A549 (cell line): ENCODE measurements around the gene VAMP3.

Experiments
- CEBPB ChIP-seq, 2 experiments: fragments of >200 bp in 1 of 2; sonication (Bioruptor Twin) in 1 of 2; formaldehyde crosslinking in 1 of 2; IDR thresholded peaks; 2 replicates each; pipeline ENCODE4 v1.6.1; 2012 to 2016
- HDAC2 ChIP-seq: fragments of 200-600 bp; sonication (generic); IDR thresholded peaks from 2 replicates; pipeline ENCODE4 v1.6.1; 2016
- JUN ChIP-seq, 2 experiments: fragments of >200 bp; sonication (Bioruptor Twin); formaldehyde crosslinking; IDR thresholded peaks; 2 replicates in 1 of 2; 3 replicates in 1 of 2; pipeline ENCODE4 v1.6.1; 2016 to 2017
- MAFK ChIP-seq: fragments of 450-650 bp; IDR thresholded peaks from 2 replicates; pipeline ENCODE4 v1.6.1; 2014; ENCODE audit not compliant: partially characterized antibody
- PHF8 ChIP-seq: fragments of 200-600 bp; sonication (generic); IDR thresholded peaks from 2 replicates; pipeline ENCODE4 v1.6.1; 2016; ENCODE audit warnings: low read depth, mild to moderate bottlenecking, antibody characterized with exemption, moderate library complexity, borderline replicate concordance
- POLR2A ChIP-seq: IDR thresholded peaks from 2 replicates; pipeline ENCODE4 v1.6.1; 2012; ENCODE audit warnings: mild to moderate bottlenecking, low read length
- RCOR1 ChIP-seq: fragments of 150-350 bp; IDR thresholded peaks from 2 replicates; pipeline ENCODE4 v1.6.1; 2014; ENCODE audit warnings: antibody characterized with exemption, low read length, low read depth
- SREBF2 ChIP-seq: fragments of 450-650 bp; IDR thresholded peaks from 2 replicates; pipeline ENCODE4 v1.6.1; 2014; ENCODE audit warnings: mild to moderate bottlenecking, moderate library complexity
- TF ChIP-seq, protein P1 (sequence below): fragments of 150-350 bp; IDR thresholded peaks from 2 replicates; pipeline ENCODE4 v1.6.1; 2014; ENCODE audit warnings: low read depth, mild to moderate bottlenecking, low read length
- TF ChIP-seq, protein P2 (sequence below): fragments of >200 bp; sonication (Bioruptor Twin); formaldehyde crosslinking; IDR thresholded peaks from 3 replicates; pipeline ENCODE4 v1.5.1; 2016
- TF ChIP-seq, protein P3 (sequence below): fragments of 200-600 bp; sonication (generic); IDR thresholded peaks from 2 replicates; pipeline ENCODE4 v1.6.1; 2016; ENCODE audit warnings: antibody characterized with exemption, mild to moderate bottlenecking, moderate library complexity
- TF ChIP-seq, protein P4 (sequence below): fragments of >200 bp; sonication (Bioruptor Twin); formaldehyde crosslinking; IDR thresholded peaks from 3 replicates; pipeline ENCODE4 v1.6.1; 2016

DNA sequence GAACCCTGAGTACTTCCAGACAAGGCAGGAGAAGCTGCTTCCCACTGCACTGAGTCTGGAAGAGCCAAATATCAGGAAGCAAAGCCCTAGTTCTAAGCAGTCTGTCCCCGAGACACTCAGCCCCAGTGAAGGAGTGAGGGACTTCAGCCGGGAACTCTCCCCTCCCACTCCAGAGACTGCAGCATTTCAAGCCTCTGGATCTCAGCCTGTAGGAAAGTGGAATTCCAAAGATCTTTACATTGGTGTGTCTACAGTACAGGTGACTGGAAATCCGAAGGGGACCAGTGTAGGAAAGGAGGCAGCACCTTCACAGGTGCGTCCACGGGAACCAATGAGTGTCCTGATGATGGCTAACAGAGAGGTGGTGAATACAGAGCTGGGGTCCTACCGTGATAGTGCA is 33.1 kb upstream of the VAMP3 start:
- TF ChIP-seq POLR2A (no peak), PHF8 (no peak), JUN (IDR thresholded peaks at IDR 0.05) (no peak), CEBPB (IDR thresholded peaks at IDR 0.05) (no peak), SREBF2 (no peak), MAFK (no peak), HDAC2 (no peak), RCOR1 (no peak)
- TF ChIP-seq, protein P1, sequence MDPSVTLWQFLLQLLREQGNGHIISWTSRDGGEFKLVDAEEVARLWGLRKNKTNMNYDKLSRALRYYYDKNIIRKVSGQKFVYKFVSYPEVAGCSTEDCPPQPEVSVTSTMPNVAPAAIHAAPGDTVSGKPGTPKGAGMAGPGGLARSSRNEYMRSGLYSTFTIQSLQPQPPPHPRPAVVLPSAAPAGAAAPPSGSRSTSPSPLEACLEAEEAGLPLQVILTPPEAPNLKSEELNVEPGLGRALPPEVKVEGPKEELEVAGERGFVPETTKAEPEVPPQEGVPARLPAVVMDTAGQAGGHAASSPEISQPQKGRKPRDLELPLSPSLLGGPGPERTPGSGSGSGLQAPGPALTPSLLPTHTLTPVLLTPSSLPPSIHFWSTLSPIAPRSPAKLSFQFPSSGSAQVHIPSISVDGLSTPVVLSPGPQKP = no peak
- TF ChIP-seq, protein P2, sequence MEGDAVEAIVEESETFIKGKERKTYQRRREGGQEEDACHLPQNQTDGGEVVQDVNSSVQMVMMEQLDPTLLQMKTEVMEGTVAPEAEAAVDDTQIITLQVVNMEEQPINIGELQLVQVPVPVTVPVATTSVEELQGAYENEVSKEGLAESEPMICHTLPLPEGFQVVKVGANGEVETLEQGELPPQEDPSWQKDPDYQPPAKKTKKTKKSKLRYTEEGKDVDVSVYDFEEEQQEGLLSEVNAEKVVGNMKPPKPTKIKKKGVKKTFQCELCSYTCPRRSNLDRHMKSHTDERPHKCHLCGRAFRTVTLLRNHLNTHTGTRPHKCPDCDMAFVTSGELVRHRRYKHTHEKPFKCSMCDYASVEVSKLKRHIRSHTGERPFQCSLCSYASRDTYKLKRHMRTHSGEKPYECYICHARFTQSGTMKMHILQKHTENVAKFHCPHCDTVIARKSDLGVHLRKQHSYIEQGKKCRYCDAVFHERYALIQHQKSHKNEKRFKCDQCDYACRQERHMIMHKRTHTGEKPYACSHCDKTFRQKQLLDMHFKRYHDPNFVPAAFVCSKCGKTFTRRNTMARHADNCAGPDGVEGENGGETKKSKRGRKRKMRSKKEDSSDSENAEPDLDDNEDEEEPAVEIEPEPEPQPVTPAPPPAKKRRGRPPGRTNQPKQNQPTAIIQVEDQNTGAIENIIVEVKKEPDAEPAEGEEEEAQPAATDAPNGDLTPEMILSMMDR = no peak
- TF ChIP-seq, protein P3, sequence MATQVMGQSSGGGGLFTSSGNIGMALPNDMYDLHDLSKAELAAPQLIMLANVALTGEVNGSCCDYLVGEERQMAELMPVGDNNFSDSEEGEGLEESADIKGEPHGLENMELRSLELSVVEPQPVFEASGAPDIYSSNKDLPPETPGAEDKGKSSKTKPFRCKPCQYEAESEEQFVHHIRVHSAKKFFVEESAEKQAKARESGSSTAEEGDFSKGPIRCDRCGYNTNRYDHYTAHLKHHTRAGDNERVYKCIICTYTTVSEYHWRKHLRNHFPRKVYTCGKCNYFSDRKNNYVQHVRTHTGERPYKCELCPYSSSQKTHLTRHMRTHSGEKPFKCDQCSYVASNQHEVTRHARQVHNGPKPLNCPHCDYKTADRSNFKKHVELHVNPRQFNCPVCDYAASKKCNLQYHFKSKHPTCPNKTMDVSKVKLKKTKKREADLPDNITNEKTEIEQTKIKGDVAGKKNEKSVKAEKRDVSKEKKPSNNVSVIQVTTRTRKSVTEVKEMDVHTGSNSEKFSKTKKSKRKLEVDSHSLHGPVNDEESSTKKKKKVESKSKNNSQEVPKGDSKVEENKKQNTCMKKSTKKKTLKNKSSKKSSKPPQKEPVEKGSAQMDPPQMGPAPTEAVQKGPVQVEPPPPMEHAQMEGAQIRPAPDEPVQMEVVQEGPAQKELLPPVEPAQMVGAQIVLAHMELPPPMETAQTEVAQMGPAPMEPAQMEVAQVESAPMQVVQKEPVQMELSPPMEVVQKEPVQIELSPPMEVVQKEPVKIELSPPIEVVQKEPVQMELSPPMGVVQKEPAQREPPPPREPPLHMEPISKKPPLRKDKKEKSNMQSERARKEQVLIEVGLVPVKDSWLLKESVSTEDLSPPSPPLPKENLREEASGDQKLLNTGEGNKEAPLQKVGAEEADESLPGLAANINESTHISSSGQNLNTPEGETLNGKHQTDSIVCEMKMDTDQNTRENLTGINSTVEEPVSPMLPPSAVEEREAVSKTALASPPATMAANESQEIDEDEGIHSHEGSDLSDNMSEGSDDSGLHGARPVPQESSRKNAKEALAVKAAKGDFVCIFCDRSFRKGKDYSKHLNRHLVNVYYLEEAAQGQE = no peak
- TF ChIP-seq, protein P4, sequence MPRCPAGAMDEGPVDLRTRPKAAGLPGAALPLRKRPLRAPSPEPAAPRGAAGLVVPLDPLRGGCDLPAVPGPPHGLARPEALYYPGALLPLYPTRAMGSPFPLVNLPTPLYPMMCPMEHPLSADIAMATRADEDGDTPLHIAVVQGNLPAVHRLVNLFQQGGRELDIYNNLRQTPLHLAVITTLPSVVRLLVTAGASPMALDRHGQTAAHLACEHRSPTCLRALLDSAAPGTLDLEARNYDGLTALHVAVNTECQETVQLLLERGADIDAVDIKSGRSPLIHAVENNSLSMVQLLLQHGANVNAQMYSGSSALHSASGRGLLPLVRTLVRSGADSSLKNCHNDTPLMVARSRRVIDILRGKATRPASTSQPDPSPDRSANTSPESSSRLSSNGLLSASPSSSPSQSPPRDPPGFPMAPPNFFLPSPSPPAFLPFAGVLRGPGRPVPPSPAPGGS = no peak
